ENCODE data around the gene MUC2.

Gene MUC2

DNA sequence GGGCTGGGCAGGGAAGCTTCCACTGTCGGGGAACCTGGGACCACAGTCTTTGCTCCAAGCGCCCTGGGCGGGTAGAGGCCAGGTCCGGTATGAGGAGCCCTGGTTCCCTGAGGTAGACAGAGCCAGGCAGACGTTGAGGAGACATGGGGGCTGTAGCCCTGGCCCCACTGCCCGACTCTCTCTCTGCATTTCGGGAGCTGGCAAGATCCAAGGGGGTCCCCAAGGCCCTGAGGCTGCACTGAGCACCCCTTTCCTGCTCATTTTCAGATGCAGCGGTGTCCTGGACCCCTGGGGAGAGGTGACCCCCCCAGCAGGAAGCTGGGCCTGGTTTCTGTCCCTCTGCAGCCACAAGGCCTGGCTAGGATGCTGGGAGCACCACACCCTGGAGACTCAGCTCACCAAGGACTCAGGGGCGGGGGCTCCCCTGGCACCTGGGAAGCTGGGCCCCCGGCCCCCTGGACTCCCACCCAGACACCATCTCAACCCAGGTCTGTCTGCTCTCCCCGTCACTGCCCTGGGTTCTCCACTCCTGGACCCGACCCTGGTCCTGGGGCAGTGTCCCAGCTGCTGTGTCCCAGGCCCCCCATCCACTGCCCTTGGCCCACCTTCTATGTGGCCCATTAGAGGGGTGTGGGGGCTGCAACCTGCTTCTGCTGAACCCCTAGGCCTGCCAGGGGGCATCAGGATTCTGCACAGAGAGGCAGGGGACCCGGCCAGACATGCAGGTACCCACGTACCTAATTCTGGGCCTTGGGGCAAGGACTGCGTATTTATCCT lies 23.1 kb upstream of the MUC2 start:
- DNase-seq (ENCODE audit: low read depth in 2 of 2): no peak

DNA sequence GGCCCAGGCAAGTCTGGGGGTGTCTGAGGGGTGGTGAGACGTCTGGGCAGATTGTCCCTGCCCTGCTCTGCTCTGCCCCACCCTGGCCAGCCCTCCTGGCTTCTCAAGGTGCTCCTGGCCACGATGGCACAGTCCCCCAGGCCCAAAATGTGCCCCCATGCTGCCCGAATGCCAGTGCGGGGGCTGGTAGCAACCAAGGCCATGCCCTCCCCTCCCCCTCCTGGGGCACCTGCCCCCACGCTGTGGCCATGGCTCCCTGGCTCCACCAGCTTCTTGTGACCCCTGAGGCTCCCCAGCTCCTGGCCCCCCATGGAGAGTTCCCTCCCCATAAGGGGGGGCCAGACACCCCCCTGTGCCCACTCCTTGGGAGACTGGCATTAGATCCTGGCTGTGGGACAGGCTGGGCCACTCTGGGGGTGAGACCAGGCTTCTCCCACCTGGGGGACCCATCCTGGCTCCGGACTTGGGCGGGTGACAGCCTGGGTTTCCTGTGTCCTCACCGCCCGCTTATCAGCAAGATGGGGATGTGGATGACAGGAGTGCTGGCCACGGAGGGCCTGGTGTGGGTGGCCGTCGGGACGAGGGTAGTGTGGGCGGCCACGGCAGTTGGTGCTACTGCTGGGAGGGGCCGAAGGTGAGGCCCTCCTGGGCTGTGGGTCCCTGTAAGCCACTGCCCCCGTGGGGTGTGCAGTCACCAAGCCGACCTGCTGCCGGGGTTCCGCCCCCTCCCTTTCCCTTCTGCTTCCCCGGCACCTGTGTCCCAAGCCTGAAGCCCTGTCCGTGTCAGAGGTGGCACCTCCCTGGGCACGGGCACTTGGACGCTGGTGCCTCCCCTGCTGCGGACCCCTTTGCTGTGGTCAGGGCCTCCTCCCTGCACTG lies 22.3 kb upstream of the MUC2 start:
- DNase-seq (ENCODE audit: low read depth in 2 of 2): no peak

DNA sequence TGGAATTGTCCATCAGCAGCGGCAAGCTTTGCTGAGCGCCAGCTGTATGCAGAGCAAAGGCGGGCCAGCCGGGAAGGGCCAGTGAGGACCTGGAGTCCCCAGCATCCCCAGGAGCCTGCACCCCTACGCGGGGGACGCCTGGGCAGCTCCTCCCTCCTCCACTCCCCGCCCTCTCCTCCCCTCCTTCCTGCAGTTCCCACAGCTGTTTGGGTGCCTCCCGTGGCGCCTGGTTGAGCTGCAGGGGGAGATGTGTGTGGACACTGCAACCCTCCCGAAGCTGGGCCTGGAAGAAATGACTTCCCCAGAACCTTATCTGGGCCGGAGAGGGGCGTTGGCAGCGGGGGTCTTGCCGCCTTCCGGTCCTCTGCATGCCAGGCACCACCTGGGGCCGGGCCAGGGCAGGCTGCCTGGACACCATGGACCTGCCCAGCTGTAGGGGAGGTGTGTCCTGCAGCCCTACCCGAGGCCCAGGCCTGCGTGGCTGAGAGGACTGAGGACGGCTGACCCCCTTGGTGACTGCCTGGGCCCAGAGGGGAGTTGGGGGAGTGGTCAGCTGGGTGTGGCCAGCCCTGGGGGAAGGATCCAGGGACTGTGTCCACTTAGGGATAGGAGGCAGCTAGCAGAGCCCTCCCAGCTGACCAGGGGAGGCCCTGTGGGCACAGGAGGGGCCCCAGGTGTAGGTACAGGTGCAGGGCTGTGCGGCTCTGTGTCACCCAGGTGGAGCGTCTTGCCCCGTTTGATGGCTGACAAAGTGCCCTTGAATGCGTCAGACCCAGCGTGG lies 21.4 kb upstream of the MUC2 start:
- no peak for DNase-seq (ENCODE audit: low read depth in 2 of 2)

DNA sequence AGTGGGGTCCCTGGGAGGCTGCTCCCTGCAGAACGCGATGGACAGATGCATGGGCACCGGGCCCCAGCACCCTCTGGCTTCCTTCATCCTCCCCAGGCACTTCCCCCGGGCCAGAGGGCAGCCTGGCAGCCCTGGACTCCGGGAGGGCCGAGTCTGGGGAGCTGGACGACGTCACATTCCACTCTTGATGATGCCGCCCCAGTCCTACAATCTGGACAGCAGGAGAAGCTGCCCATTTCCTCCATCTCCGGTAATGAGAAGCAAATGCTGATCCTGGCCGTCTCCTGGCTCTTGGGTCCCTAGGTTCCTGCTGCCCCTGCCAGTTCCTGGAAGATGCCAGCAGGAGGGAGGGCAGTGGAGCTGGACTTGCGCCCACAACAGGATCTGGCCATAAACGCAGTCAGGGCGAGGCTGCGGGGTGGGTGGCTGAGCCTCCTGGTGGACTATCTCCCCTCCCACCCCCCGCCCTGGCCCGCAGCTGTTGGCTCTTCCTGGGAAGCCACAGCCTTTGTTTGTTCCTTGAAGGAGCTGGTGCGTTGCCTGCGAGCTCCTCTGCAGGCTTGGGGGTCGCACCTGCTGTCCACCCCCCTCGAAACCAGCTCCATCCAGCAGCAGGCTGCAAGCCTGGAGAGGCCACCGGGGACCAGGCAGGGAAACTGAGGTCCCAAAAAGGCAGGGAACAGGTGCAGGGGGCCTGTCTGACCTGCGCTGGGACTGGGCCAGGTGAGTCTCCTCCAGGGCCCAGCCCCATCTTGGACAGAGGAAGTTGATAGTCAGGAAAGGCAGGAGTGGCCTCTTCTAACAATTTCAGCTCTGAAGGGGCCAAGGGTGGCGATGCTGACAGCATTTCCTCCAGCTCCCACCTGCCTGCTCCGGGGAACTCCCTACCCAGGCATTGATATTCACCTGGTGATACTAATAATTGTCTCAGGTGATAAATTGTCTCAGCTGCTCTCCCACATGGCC lies 20.2 kb upstream of the MUC2 start:
- DNase-seq (ENCODE audit: low read depth in 2 of 2): no peak

DNA sequence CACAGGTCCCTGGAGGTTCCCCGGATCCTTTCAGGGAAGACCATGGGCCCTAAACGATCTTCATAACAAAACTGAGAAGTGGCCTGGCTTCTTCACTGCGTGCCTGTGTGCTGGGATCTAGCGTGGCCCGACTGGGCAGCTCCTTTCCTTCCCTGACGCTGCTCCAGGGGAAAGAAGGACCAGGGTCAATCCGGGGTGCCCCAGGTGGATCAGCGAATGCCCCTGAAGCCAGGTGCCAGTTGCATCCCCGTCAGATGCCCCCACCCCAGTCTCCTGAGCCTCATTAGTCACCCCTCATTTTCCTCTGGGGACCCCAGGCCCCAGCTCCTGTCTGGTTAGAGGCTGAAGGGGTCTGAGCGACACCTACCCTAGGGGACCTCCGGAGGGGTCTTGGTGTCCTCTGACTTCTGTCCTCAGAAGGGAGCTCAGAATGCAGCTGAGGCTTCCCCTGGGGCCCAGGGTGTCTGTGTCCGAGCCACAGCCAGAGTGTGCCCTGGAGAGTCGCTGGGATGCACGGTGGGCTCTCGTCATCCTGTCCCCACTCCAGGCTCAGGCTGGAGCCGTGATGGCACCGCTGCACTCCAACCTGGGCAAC lies 19.5 kb upstream of the MUC2 start:
- no peak for DNase-seq (ENCODE audit: low read depth in 2 of 2)

DNA sequence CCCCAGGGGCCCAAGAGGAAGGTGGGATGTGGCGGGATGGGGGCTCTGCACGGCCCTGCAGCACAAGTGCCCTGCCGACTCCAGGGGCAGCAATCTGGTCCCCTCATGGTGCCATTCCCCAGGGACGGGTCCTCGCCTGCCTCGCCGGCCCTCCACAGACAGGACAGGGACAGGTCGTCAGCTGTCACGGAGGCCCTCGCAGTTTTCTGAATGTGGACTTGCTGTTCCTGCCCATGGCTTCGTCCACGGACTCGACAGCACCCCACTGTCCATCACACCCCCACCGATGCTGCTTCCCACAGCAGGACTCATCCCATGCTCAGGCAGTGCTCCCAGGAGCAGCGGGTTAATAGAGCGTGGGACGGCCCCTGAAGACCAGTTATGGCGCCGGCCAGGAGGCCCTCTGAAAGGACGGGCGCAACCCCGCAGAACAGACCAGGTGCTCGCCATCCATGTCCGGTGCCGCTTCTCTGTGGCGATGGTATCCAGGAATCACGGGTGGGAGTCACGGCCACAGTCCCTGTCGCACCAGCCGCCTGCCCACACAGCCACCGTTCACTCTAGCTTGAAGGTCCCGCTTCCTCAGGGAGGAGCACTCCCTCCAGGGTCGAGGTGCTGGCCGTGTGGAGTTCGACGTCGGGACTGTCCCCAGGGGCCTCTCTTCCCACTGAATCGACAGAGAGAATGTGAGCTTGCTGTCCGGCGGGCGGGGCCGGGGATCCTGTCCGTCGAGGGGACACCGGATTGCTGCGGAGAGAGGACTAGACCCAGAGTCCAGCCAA lies 18.5 kb upstream of the MUC2 start:
- DNase-seq (ENCODE audit: low read depth in 2 of 2): no peak

DNA sequence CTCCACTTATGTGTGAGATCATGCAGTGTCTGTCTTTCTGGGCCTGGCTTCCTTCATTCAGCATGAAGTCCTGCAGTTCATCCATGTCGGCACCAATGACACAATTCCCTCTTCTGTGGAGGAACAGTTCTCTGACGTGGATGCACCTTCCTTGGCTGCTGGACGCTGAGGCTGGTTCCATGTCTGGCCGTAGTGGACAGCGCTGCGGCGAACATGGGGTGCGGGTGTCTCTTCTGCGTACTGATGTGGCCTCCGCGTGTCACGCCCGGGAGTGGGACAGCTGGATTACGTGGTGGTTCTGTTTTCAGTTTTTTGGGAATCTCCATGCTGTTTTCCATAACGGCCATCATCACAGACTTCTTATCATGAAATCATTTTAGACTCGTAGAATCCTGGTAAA lies 16.9 kb upstream of the MUC2 start:
- no peak for DNase-seq (ENCODE audit: low read depth in 2 of 2)

DNA sequence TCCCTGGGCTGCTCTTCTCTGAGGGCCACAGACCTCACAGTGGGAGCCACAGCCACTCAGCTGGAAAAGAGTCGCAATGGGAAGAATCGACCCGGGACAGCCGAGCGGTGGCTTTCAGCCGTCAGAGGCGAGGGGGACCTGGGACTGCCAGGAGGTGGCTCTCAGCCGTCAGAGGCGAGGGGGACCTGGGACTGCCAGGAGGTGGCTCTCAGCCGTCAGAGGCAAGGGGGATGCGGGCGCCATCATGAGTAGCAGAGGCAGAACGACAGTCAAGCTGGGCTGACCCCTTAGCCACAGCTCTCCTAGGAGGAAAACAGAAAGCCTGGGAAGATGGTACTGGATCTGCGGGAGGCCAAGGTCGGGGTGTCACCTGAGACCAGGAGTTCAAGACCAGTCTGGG lies 14.9 kb upstream of the MUC2 start:
- DNase-seq (ENCODE audit: low read depth in 2 of 2): no peak

DNA sequence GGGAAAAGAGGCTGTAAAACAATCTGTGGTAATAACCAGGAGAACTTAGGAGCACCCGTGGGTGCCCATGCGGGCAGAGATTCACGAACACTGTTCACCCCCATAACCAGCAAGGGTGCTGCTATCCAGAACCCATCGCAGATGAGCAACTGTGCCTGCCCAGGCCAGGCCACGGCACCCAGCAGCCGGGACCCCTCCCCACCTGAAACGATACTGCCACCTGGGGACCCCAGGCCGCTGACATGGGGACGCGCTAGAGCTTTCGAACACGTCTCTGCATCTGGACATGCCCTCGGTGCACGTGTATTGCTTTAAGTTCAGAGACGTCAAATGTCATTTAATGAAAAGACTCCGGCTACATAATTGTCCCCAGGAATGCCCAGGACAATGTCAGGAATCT lies 14.3 kb upstream of the MUC2 start:
- no peak for DNase-seq (ENCODE audit: low read depth in 2 of 2)

DNA sequence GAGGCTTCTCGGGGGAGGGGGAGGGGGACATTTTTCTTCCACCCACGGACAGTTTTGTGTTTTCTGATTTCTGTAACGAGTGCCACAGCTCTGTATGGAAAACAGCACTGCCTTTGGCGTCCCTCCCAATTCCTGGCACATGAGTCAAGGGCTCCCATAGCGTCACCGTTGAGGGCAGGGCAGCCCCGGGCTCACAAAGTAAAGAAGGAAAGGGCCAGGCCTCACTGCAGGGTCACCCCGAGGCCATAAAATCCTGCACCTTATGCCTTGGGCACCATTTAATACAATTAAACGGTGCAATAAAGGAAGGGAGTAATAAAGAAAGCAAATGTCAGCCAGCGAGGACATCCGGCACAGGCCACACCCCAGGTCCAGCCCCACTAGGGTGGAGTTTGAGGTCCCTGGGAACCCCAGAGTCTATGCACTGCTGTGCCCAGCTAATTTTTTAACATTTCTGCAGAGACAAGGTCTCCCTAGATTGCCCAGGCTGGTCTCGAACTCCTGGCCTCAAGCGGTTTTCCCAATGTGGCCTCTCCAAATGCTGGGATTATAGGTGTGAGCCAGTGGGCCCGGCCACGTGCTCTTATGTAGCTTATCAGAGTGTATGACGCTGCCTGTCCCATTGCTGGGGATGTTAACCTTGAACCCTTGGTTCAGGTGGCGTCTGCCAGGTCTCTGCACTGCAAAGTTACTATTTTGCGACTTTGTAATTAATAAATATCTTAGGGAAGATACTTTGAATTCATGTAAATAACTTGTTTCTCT lies 13.6 kb upstream of the MUC2 start:
- DNase-seq (ENCODE audit: low read depth in 2 of 2): no peak

DNA sequence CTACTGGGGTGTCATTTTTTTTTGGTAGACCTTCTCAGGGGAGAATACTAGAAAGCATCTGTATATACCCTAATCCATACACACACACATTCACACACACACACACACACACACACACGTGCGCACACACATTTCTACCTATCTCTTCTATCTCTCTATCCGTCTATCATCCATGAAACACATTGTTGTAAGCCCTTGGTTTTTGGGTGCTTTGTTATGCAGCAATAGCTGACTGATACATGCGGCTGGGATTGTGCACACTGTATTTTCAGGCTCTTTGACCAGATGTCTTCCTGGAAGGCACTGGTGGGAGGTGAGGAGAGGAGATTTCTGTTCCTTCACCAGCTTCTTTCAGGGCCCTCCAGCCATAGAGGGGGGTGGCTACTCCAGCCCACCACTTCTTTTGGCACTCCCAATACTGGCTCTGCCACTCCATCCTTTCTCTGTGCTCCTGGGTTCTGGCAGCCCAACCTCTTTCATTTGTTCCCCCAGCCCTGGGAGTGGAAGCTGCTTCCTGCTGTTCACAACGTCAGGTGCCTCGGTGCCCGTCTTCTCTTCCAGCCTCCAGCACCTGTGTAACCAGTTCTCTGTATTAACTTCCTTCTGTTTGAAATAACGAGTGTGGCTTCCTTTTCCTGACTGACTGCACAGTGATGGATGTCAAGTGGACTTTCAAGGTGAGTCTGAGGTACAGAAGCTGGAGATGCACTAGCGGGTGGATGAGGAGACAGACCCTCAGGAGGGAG lies 12.4 kb upstream of the MUC2 start:
- no peak for DNase-seq (ENCODE audit: low read depth in 2 of 2)

DNA sequence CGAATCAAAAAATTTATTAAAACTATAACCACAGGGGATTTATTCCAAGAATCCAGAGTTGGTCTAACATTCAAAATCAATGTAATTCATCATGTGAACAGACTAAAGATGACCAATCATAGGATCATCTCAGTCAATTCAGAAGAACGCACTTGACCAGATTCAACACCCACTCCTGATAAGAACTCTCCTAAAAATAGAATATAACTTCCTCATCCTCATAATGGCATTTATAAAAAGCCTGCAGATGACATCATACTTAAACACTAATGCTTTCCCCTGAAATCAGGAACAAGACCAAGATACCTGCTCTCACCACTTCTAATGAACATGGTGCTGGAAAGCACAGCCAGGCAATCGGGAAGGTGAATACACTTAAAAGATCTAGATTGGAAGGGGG lies 10.5 kb upstream of the MUC2 start:
- DNase-seq (ENCODE audit: low read depth in 2 of 2): no peak

DNA sequence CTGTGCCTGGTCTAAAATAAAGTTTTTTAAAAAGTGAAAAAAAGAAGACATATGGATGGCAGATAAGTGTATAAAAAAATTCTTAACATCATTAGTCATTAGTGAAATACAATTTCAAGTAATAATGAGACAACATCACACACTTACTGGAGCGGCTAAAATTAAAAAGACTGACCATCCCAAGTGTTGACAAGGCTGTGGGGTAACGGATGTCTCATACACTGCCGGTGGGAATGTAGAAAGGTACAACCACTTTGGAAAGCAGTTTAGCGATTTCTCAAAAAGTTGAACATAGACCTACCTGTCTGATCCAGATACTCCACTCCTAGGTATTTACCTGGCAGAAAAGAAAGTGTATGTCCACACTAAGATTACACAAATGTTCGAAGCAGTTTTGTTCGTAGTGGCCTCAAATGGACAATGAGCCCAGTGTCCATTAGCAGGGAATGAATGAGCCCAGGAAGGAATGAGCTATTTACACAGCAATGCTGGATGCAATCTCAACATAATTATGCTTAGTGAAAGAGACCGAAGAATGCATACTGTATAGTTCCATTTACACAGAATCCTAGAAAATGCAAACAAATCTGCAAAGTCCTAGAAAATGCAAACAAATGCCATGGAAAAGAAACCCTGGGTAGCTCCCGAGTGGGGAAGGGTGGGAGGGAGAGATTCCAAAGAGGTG lies 6.7 kb upstream of the MUC2 start:
- DNase-seq (ENCODE audit: low read depth in 2 of 2): no peak

DNA sequence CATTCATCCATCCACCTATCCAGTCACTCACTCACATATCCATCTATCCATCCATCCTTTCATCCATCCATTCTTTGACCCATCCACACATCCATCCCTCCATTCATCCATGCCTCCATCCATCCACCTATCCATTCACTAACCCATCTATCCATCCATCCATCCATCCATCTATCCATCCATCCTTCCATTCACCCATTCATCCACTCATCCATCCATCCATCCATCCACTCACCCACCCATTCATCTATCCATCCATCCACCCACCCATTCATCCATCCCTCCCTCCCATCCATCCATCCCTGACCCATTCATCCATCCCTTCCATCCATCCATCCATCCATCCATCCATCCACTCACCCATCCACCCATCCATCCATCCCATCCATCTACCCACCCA lies 4.9 kb upstream of the MUC2 start:
- no peak for DNase-seq (ENCODE audit: low read depth in 2 of 2)

DNA sequence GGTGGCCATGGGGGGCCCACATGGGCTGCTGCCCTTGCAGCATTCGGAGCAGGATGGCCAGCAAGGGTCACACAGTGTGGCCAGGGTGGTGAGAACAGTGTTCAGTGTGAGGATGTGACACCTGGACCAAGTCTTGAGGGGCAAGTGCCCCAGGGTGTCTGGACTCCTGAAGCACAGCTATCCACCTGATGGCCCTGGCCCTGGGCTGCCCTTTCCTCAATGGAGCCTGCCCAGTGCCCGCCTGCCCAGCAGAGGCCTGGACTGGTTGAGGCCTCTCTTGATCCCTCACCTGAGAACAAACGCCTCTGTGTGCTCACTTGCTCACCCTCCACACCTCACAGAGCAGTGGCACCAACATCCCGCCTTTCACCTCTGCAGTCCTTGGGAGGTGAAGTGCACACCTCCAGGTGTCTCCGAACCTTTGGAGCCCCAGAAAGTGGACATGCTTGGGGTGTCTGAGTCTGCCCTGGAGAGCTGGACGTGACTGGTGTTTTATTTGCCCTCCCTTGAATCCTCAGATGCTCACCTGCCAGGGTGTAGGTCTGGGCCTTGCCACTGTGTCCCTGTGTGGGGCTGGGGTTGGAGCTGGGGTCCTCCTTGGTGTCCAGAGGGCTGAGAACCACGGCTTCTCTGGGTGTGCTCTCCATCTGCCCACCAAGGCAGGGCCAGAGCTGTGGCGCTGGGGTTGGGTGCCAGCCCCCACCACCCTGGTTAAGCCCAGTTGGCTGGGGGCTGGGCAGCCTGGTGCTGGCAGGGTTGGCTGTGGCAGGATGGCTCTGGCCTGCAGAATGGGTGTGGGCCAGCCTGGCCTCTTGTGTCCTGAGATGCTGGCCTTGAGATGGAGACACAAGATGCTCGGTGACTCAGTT lies 3.8 kb upstream of the MUC2 start:
- no peak for DNase-seq (ENCODE audit: low read depth in 2 of 2)

DNA sequence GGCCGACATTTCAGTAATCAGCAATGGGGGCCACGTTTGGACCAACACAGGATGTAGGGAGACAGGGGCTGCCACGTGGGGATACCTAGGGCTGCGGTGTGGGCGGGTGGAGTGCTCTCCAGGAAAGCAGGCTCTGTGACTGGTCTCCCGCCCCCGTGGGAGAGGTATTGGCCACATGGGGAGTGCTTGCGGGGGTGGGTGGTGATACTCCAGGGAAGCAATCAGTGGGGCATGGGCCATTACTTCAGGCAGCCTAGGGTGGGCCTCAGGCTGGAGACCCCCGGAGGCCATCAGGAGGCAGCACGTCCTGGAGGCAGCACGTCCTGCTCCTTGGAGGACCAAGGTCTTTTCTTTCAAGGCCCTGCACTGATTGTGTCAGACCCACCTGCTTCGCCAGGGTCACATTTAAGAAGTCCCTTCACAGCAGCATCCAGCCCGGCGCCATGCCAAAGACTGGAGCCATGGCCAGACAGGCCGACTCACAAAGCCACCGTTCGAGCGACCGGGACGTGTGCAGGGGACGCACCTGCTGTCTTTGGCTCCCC lies 3.0 kb upstream of the MUC2 start:
- no peak for DNase-seq (ENCODE audit: low read depth in 2 of 2)
